ENCODE data around the gene TRHDE.

GRCh38 chr12:72677846-72678245, 405.7 kb downstream of the TRHDE start:
- TF ChIP-seq, protein P1, sequence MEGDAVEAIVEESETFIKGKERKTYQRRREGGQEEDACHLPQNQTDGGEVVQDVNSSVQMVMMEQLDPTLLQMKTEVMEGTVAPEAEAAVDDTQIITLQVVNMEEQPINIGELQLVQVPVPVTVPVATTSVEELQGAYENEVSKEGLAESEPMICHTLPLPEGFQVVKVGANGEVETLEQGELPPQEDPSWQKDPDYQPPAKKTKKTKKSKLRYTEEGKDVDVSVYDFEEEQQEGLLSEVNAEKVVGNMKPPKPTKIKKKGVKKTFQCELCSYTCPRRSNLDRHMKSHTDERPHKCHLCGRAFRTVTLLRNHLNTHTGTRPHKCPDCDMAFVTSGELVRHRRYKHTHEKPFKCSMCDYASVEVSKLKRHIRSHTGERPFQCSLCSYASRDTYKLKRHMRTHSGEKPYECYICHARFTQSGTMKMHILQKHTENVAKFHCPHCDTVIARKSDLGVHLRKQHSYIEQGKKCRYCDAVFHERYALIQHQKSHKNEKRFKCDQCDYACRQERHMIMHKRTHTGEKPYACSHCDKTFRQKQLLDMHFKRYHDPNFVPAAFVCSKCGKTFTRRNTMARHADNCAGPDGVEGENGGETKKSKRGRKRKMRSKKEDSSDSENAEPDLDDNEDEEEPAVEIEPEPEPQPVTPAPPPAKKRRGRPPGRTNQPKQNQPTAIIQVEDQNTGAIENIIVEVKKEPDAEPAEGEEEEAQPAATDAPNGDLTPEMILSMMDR (conservative IDR thresholded peaks at IDR 0.05), result no peak
- TF ChIP-seq EZH2 (IDR thresholded peaks at IDR 0.05; ENCODE audit: low read depth), result no peak

Data from PC-9 (cell line).